Measurements from ENCODE around the gene ERP27.

- TF ChIP-seq CTCF (IDR thresholded peaks at IDR 0.05; ENCODE audit: poor library complexity) (no peak), EZH2 (IDR thresholded peaks at IDR 0.05; ENCODE audit: borderline replicate concordance) (no peak), EZH2phosphoT487 (IDR thresholded peaks at IDR 0.05; ENCODE audit: low read depth, severe bottlenecking, unreplicated experiment) (no peak)
Measured at GRCh38 chr12:14915736-14916135, 22.6 kb downstream of the ERP27 start.

All from hepatocyte (in vitro differentiated cells).